ENCODE results near the gene CAPN7. TPM values are rescaled to one million over a fixed set of nuclear protein-coding genes. Genes with fewer than 3 reads are reported as not detected.

The CAPN7 gene
- total RNA-seq, 4 donors from 2014 or later, result 37.5 to 88.4 (median 59.5) TPM

GRCh38 chr3:15243822-15244482 is 37.9 kb downstream of the CAPN7 start:
- TF ChIP-seq, protein P1, sequence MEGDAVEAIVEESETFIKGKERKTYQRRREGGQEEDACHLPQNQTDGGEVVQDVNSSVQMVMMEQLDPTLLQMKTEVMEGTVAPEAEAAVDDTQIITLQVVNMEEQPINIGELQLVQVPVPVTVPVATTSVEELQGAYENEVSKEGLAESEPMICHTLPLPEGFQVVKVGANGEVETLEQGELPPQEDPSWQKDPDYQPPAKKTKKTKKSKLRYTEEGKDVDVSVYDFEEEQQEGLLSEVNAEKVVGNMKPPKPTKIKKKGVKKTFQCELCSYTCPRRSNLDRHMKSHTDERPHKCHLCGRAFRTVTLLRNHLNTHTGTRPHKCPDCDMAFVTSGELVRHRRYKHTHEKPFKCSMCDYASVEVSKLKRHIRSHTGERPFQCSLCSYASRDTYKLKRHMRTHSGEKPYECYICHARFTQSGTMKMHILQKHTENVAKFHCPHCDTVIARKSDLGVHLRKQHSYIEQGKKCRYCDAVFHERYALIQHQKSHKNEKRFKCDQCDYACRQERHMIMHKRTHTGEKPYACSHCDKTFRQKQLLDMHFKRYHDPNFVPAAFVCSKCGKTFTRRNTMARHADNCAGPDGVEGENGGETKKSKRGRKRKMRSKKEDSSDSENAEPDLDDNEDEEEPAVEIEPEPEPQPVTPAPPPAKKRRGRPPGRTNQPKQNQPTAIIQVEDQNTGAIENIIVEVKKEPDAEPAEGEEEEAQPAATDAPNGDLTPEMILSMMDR (IDR thresholded peaks at IDR 0.05), result no peak
- TF ChIP-seq POLR2A (IDR thresholded peaks at IDR 0.05) (no peak), EP300 (IDR thresholded peaks at IDR 0.05) (no peak), POLR2AphosphoS5 (IDR thresholded peaks at IDR 0.05) (no peak)
- 84 to 90% methylated on average over 5 of the region's 5 CpGs for WGBS, 2 donors (ENCODE audit: low coverage in 1 of 2)
- peaks cover 3 to 97% of the 10 kb centered on the region in 2 donors for H3K36me3 ChIP-seq

DNA sequence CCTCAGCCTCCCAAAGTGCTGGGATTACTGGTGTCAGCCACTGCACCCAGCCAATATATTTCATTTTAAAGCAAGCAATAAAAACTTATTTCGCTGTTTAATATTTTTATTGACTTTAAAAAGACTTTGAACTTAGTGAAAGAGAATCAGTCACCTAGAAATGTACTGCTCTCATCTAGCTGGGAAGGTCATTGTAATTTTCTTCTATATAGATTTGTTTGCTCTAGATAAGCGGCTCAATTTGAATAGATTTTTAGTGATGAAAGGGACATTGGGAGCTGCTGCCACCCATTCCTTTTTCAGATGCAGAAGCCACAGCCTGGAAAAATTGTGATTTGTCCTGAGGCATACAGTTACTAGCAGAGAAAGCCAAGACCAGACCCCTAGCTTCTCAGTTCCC is 40.1 kb downstream of the CAPN7 start:
- TF ChIP-seq POLR2AphosphoS5 (IDR thresholded peaks at IDR 0.05) (no peak), EP300 (IDR thresholded peaks at IDR 0.05) (no peak), POLR2A (IDR thresholded peaks at IDR 0.05) (no peak)
- TF ChIP-seq, protein P1 (IDR thresholded peaks at IDR 0.05), result no peak
- Histone ChIP-seq H3K36me3 (peaks cover 3 to 97% of the 10 kb centered on the region in 2 donors), H3K4me3 (no peak overlapping the region), H3K27ac (no peak overlapping the region), H3K27me3 (no peaks in the 10 kb centered on the region), H3K9me3 (no peaks in the 10 kb centered on the region), H3K4me1 (no peaks in the 10 kb centered on the region)
- WGBS, 2 donors (ENCODE audit: low coverage in 1 of 2), result 93 to 100% methylated on average over 2 of the region's 2 CpGs
- no peak for ATAC-seq

More at GRCh38 chr3:15243822-15244482, 37.9 kb downstream of the CAPN7 start:
- no peak overlapping the region for H3K27ac ChIP-seq
- no peaks in the 10 kb centered on the region for H3K4me1 ChIP-seq
- no peaks in the 10 kb centered on the region for H3K27me3 ChIP-seq
- H3K4me3 ChIP-seq, result no peak overlapping the region
- no peak for ATAC-seq
- no peaks in the 10 kb centered on the region for H3K9me3 ChIP-seq

DNA sequence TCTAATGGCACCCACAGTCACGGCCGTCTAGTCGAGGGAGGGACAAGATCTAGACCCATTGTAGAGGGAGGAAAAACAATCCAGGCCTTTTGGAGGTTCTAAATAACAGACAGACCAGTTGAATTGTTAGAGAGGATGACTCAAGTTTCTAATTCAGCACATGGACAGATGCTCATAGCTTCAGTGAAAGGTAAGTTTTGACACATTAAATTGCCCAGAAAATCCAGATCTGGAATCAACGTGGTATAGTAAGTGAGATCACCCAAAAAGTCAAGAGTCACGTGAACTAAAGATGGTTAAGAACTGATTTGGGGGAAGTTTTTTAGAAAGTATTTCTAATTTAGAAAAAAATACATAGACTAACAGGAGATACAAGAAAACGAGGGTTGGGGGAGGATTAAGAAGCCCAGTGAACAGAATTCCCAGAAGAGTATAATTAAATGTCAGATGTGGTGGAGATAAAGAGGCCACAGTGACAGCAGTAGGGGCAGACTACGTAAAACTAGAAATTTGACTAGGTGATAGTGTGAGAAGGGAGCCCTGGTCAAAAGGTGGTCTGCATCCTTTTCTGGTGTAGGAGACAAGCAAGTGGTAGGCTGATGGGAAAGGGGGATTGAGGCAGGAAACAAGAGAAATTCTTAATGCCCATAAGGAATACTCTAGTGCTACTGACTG is 47.1 kb downstream of the CAPN7 start:
- peaks cover 3 to 98% of the 10 kb centered on the region in 2 donors for H3K36me3 ChIP-seq

DNA sequence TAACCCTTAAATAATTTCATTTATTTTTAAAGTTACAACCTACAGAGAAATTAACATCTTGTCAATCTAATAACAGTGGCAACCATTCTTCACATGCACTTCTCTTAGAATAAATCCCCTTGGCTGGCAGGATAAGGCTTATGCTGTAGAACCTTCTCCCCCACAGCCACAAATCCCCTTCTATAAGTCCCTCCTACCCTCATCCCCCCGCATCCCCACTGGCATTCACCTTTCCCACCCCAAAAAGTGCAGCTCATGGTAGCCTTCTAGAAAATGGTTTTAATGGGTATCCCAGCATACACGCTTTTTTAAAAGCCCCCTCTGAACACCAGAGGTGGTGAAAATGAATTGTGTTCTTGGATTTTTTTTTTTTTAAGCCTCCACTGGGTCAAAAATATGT is 49.2 kb downstream of the CAPN7 start:
- Histone ChIP-seq H3K4me1 (no peaks in the 10 kb centered on the region), H3K9me3 (no peaks in the 10 kb centered on the region), H3K36me3 (peaks cover 3 to 96% of the 10 kb centered on the region in 2 donors), H3K27ac (no peak overlapping the region), H3K4me3 (no peak overlapping the region), H3K27me3 (no peaks in the 10 kb centered on the region)
- no peak for ATAC-seq
- no peak for TF ChIP-seq EP300 (IDR thresholded peaks at IDR 0.05)
- TF ChIP-seq POLR2AphosphoS5 (IDR thresholded peaks at IDR 0.05), result no peak
- no peak for TF ChIP-seq POLR2A (IDR thresholded peaks at IDR 0.05)
- TF ChIP-seq, protein P1 (IDR thresholded peaks at IDR 0.05), result no peak
- 78 to 89% methylated on average over 2 of the region's 2 CpGs for WGBS, 2 donors (ENCODE audit: low coverage in 1 of 2)

More for the DNA sequence above, 47.1 kb downstream of the CAPN7 start:
- no peak overlapping the region for H3K4me3 ChIP-seq
- no peak for ATAC-seq
- H3K27ac ChIP-seq, result no peak overlapping the region
- H3K27me3 ChIP-seq, result no peaks in the 10 kb centered on the region
- 63 to 79% methylated on average over 5 to 7 of the region's 7 CpGs for WGBS, 2 donors (ENCODE audit: low coverage in 1 of 2)
- no peaks in the 10 kb centered on the region for H3K9me3 ChIP-seq
- TF ChIP-seq, protein P1 (IDR thresholded peaks at IDR 0.05), result no peak
- no peak for TF ChIP-seq EP300 (IDR thresholded peaks at IDR 0.05)
- TF ChIP-seq POLR2AphosphoS5 (IDR thresholded peaks at IDR 0.05), result no peak
- no peaks in the 10 kb centered on the region for H3K4me1 ChIP-seq

Measured in gastroesophageal sphincter (tissue), 4 donors.